ENCODE measurements around the gene SIGLEC1.

- TF ChIP-seq CTCF (conservative IDR thresholded peaks at IDR 0.05 in 1 of 2, IDR thresholded peaks at IDR 0.05 in 1 of 2; ENCODE audit: low read depth in 1 of 2, low read length in 2 of 2) (no peak), EZH2 (IDR thresholded peaks at IDR 0.05; ENCODE audit: low read length, missing control alignments) (no peak)
These were observed 43.5 kb upstream of the SIGLEC1 start for GRCh38 chr20:3755814-3756480.

Data from fibroblast of lung (primary cell).